A549 (cell line): ENCODE measurements around the gene NTRK2. TPM values are rescaled to one million over a fixed set of nuclear protein-coding genes. Genes with fewer than 3 reads are reported as not detected.

Experiments
- ATAC-seq, 2 experiments: fragments of 200-7000 bp in 1 of 2; fragments of >200 bp in 1 of 2; cut with Nextera tagmentation in 1 of 2; cut with Tn5 transposase in 1 of 2; 3 replicates each; pipeline versions ENCODE4 v1.8.0 to v1.9.1; 2018 to 2020; ENCODE audit warnings: mild to moderate bottlenecking in 1 of 2, moderate library complexity in 1 of 2
- CTCF ChIA-PET: fragments of 300-600 bp; sonication (Branson Sonifier 250); formaldehyde crosslinking; extraction: SDS; loops from one replicate; lab custom pipeline; 2021; ENCODE audit warnings: antibody characterized with exemption, inconsistent platforms; lab: Yijun Ruan, JAX
- POLR2A ChIA-PET: fragments of 350-600 bp; formaldehyde crosslinking; extraction: SDS; loops from one replicate; lab custom pipeline; 2021; ENCODE audit warnings: antibody characterized with exemption, inconsistent platforms; lab: Yijun Ruan, JAX
- DNase-seq, 2 experiments: peaks; one replicate each; pipeline versions ENCODE4 v3.0.0 to v3.0.0-alpha.2; 2011 to 2016; ENCODE audit warnings: low read depth in 1 of 2, low spot score in 1 of 2
- FAIRE-seq: peaks from 2 replicates; lab custom pipeline; 2011; peaks lifted over from hg19 to GRCh38; lab: Jason Lieb, UNC
- H3K27ac ChIP-seq, 2 experiments: fragments of >200 bp; sonication (Bioruptor Twin); formaldehyde crosslinking; 3 replicates each; pipeline ENCODE4 v1.5.1; 2016 to 2017
- H3K4me1 ChIP-seq: fragments of >200 bp; sonication (Bioruptor Twin); formaldehyde crosslinking; 3 replicates; pipeline ENCODE4 v1.6.1; 2016
- H3K4me2 ChIP-seq: fragments of >200 bp; sonication (Bioruptor Twin); formaldehyde crosslinking; 3 replicates; pipeline ENCODE4 v1.6.1; 2016
- H3K4me3 ChIP-seq: fragments of >200 bp; sonication (Bioruptor Twin); formaldehyde crosslinking; 3 replicates; pipeline ENCODE4 v1.5.1; 2016
- H3K9me3 ChIP-seq: fragments of >200 bp; sonication (Bioruptor Twin); formaldehyde crosslinking; 3 replicates; pipeline ENCODE4 v1.6.1; 2016
- ATOH8 ChIP-seq: fragments of 250-450 bp; sonication (Bioruptor Pico); IDR thresholded peaks from 2 replicates; pipeline ENCODE4 v1.5.0; 2020; ENCODE audit warnings: low read depth, mild to moderate bottlenecking, moderate library complexity
- BHLHE40 ChIP-seq: IDR thresholded peaks from 2 replicates; pipeline ENCODE4 v1.6.1; 2012; ENCODE audit warnings: low read depth, low read length, inconsistent platforms
- CEBPB ChIP-seq, 2 experiments: fragments of >200 bp in 1 of 2; sonication (Bioruptor Twin) in 1 of 2; formaldehyde crosslinking in 1 of 2; IDR thresholded peaks; 2 replicates each; pipeline ENCODE4 v1.6.1; 2012 to 2016
- CHD2 ChIP-seq: fragments of 150-350 bp; IDR thresholded peaks from 2 replicates; pipeline ENCODE4 v1.6.1; 2014; ENCODE audit warnings: low read length; ENCODE audit not compliant: partially characterized antibody
- CHD4 ChIP-seq: fragments of 200-600 bp; sonication (generic); IDR thresholded peaks from 2 replicates; pipeline ENCODE4 v1.6.1; 2016; ENCODE audit warnings: antibody characterized with exemption, mild to moderate bottlenecking, borderline replicate concordance
- EHF ChIP-seq: fragments of 250-450 bp; sonication (Bioruptor Pico); IDR thresholded peaks from 2 replicates; pipeline ENCODE4 v1.5.0; 2020; ENCODE audit warnings: mild to moderate bottlenecking
- EP300 ChIP-seq, 2 experiments: fragments of >200 bp; sonication (Bioruptor Twin); formaldehyde crosslinking; IDR thresholded peaks; 2 replicates in 1 of 2; 3 replicates in 1 of 2; pipeline ENCODE4 v1.6.1; 2016 to 2017
- FOSB ChIP-seq: fragments of 250-450 bp; sonication (Bioruptor Pico); IDR thresholded peaks from 2 replicates; pipeline ENCODE4 v1.5.0; 2020; ENCODE audit warnings: mild to moderate bottlenecking, moderate library complexity
- FOSL2 ChIP-seq, 2 experiments: fragments of 450-650 bp in 1 of 2; fragments of >200 bp in 1 of 2; sonication (Bioruptor Twin) in 1 of 2; formaldehyde crosslinking; IDR thresholded peaks; 2 replicates each; pipeline versions ENCODE4 v1.5.0 to v1.6.1; 2016 to 2020; ENCODE audit warnings: mild to moderate bottlenecking in 1 of 2, moderate library complexity in 1 of 2
- GATA3 ChIP-seq: IDR thresholded peaks from 2 replicates; pipeline ENCODE4 v1.6.1; 2012; ENCODE audit warnings: borderline replicate concordance
- HES2 ChIP-seq: fragments of >200 bp; sonication (Bioruptor Twin); formaldehyde crosslinking; IDR thresholded peaks from 2 replicates; pipeline ENCODE4 v1.6.1; 2016
- HEYL ChIP-seq: fragments of 250-450 bp; sonication (Bioruptor Pico); IDR thresholded peaks from 2 replicates; pipeline ENCODE4 v1.8.0; 2021; ENCODE audit warnings: mild to moderate bottlenecking, moderate library complexity
- HOXB5 ChIP-seq: fragments of 250-450 bp; sonication (Bioruptor Pico); IDR thresholded peaks from 2 replicates; pipeline ENCODE4 v1.5.0; 2020; ENCODE audit warnings: mild to moderate bottlenecking, moderate library complexity
- JUN ChIP-seq, 2 experiments: fragments of >200 bp; sonication (Bioruptor Twin); formaldehyde crosslinking; IDR thresholded peaks; 2 replicates in 1 of 2; 3 replicates in 1 of 2; pipeline ENCODE4 v1.6.1; 2016 to 2017
- JUNB ChIP-seq: fragments of >200 bp; sonication (Bioruptor Twin); formaldehyde crosslinking; IDR thresholded peaks from 2 replicates; pipeline ENCODE4 v1.6.1; 2016
- KDM5A ChIP-seq: fragments of 200-600 bp; sonication (generic); IDR thresholded peaks from 2 replicates; pipeline ENCODE4 v1.6.1; 2016; ENCODE audit warnings: antibody characterized with exemption, mild to moderate bottlenecking
- MAFK ChIP-seq: fragments of 450-650 bp; IDR thresholded peaks from 2 replicates; pipeline ENCODE4 v1.6.1; 2014; ENCODE audit not compliant: partially characterized antibody
- MAX ChIP-seq: IDR thresholded peaks from 2 replicates; pipeline ENCODE4 v1.6.1; 2012
- MAZ ChIP-seq: fragments of 150-350 bp; IDR thresholded peaks from 2 replicates; pipeline ENCODE4 v1.6.1; 2014; ENCODE audit warnings: antibody characterized with exemption, low read depth, low read length, borderline replicate concordance
- MYC ChIP-seq: IDR thresholded peaks from 2 replicates; pipeline ENCODE4 v1.6.1; 2012; ENCODE audit warnings: mild to moderate bottlenecking, inconsistent platforms, low read length, improper control_type of control experiment, borderline replicate concordance
- NFE2L2 ChIP-seq: fragments of 150-350 bp; conservative IDR thresholded peaks from 2 replicates; pipeline ENCODE4 v1.6.1; 2014; ENCODE audit warnings: low read length
- NR3C1 ChIP-seq: fragments of >200 bp; sonication (Bioruptor Twin); formaldehyde crosslinking; IDR thresholded peaks from 3 replicates; pipeline ENCODE4 v1.6.1; 2017
- POLR2A ChIP-seq: IDR thresholded peaks from 2 replicates; pipeline ENCODE4 v1.6.1; 2012; ENCODE audit warnings: mild to moderate bottlenecking, low read length
- POLR2AphosphoS2 ChIP-seq: conservative IDR thresholded peaks from 2 replicates; pipeline ENCODE4 v1.6.1; 2012; ENCODE audit warnings: low read length, improper control_type of control experiment, inconsistent platforms
- RAD21 ChIP-seq, 2 experiments: fragments of >200 bp in 1 of 2; sonication (Bioruptor Twin) in 1 of 2; formaldehyde crosslinking in 1 of 2; IDR thresholded peaks in 1 of 2; conservative IDR thresholded peaks in 1 of 2; 2 replicates in 1 of 2; 3 replicates in 1 of 2; pipeline ENCODE4 v1.6.1; 2012 to 2018; ENCODE audit warnings: inconsistent platforms in 1 of 2
- RARB ChIP-seq: fragments of 250-450 bp; sonication (Bioruptor Pico); IDR thresholded peaks from 2 replicates; pipeline ENCODE4 v1.8.0; 2021; ENCODE audit warnings: mild to moderate bottlenecking, moderate library complexity
- RCOR1 ChIP-seq: fragments of 150-350 bp; IDR thresholded peaks from 2 replicates; pipeline ENCODE4 v1.6.1; 2014; ENCODE audit warnings: antibody characterized with exemption, low read length, low read depth
- RFX5 ChIP-seq: fragments of 450-650 bp; IDR thresholded peaks from 2 replicates; pipeline ENCODE4 v1.7.1; 2014; ENCODE audit warnings: antibody characterized with exemption, mild to moderate bottlenecking, moderate library complexity
- RNF2 ChIP-seq: fragments of 200-600 bp; sonication (generic); IDR thresholded peaks from 2 replicates; pipeline ENCODE4 v1.6.1; 2016; ENCODE audit warnings: low read depth, mild to moderate bottlenecking, antibody characterized with exemption, moderate library complexity, borderline replicate concordance
- SREBF2 ChIP-seq: fragments of 450-650 bp; IDR thresholded peaks from 2 replicates; pipeline ENCODE4 v1.6.1; 2014; ENCODE audit warnings: mild to moderate bottlenecking, moderate library complexity
- TP53 ChIP-seq: fragments of 250-450 bp; sonication (Bioruptor Pico); IDR thresholded peaks from 2 replicates; pipeline ENCODE4 v1.5.0; 2021; ENCODE audit warnings: mild to moderate bottlenecking, moderate library complexity
- ZC3H11A ChIP-seq: fragments of 450-650 bp; IDR thresholded peaks from 2 replicates; pipeline ENCODE4 v1.6.1; 2014; ENCODE audit warnings: antibody characterized with exemption, mild to moderate bottlenecking
- WGBS: methylation state at CpG from one replicate; pipeline ENCODE4 v1.1.6; 2017; ENCODE audit errors: missing lambda C conversion rate; 5-methylcytosine and 5-hydroxymethylcytosine counted together
- polyA plus RNA-seq, 4 experiments: library from polyadenylated mRNA; depleted of rRNA in 3 of 4; stranded (reverse); fragments of >200 nt; fragmentation: RNase III in 1 of 4; extraction: RNeasy Plus Mini Kit Qiagen cat#74134 plus additional on column Dnase treatment in 1 of 4; gene quantifications; 2 replicates in 3 of 4; 3 replicates in 1 of 4; pipeline ENCODE4 v1.2.3, GENCODE V29; 2011 to 2017

Gene NTRK2
- polyA plus RNA-seq, 2 of the 4 experiments (the other 2 are of a cell fraction) = 0.03 TPM

- Histone ChIP-seq H3K27ac (no peak overlapping the region), H3K4me2 (no peak overlapping the region)
- 52% methylated on average over 4 of the region's 4 CpGs for WGBS
- CTCF ChIA-PET = interaction anchor here (0.6 to 0.9 kb wide), 2 partner anchors 40 to 649 kb away, joined by 3 to 4 read pairs; no protein-coding TSS in a partner anchor
- no peak for DNase-seq
- FAIRE-seq = no peak
- TF ChIP-seq MAFK (peak; percentile 68), CEBPB (IDR thresholded peaks at IDR 0.05) (no peak)
- TF ChIP-seq, all 56 proteins: peak for 1
- Histone ChIP-seq H3K9me3 (no peaks in the 10 kb centered on the region), H3K4me1 (no peaks in the 10 kb centered on the region), H3K4me3 (no peak overlapping the region)
- no peak for ATAC-seq
- POLR2A ChIA-PET = no interaction called here
Observed at GRCh38 chr9:85046475-85046874, 376.9 kb downstream of the NTRK2 start.

GRCh38 chr9:85053206-85053786 is 383.8 kb downstream of the NTRK2 start:
- WGBS = 0% methylated on average over 2 of the region's 2 CpGs
- peaks cover 7% of the 10 kb centered on the region; the same call in 2 of the 3 replicates for H3K4me1 ChIP-seq
- peak in 1 of 2 experiments; percentile 9 for DNase-seq
- POLR2A ChIA-PET = no interaction called here
- H3K9me3 ChIP-seq = no peaks in the 10 kb centered on the region
- CTCF ChIA-PET = interaction anchor here (1.1 kb wide), 1 partner anchor 11 kb away, joined by 3 read pairs; no protein-coding TSS in a partner anchor
- no peak for FAIRE-seq
- H3K4me3 ChIP-seq = no peak overlapping the region
- ATAC-seq = 0 out of 6 replicates have a peak, but pooled peaks of 1 of the 2 experiments have one; percentile 28
- TF ChIP-seq SREBF2 (no peak), NFE2L2 (no peak), BHLHE40 (no peak), RARB (no peak), EP300 (IDR thresholded peaks at IDR 0.05) (no peak), MAX (no peak), NR3C1 (no peak), EHF (CRISPR knock-in tag) (no peak), MAFK (no peak), FOSB (CRISPR knock-in tag) (no peak), MAZ (no peak), JUN (IDR thresholded peaks at IDR 0.05) (no peak), RCOR1 (no peak), RFX5 (no peak), RAD21 (conservative IDR thresholded peaks at IDR 0.05 in 1 of 2, IDR thresholded peaks at IDR 0.05 in 1 of 2) (no peak), TP53 (no peak), JUNB (no peak), KDM5A (no peak), ZC3H11A (no peak)
- H3K27ac ChIP-seq = no peak overlapping the region
- H3K4me2 ChIP-seq = peak overlapping the region; percentile 48

- DNase-seq (no peak), ATAC-seq (no peak), FAIRE-seq (no peak)
- H3K9me3 ChIP-seq = no peaks in the 10 kb centered on the region
- CTCF ChIA-PET = no interaction called here
- WGBS = 70% methylated on average over 4 of the region's 4 CpGs
- no peak overlapping the region for H3K27ac ChIP-seq
- no peak overlapping the region for H3K4me3 ChIP-seq
- TF ChIP-seq CHD2 (no peak), RNF2 (no peak), POLR2A (no peak), RCOR1 (no peak), MYC (no peak), TP53 (no peak), POLR2AphosphoS2 (no peak), FOSL2 (IDR thresholded peaks at IDR 0.05) (no peak), FOSL2 (CRISPR knock-in tag; IDR thresholded peaks at IDR 0.05) (no peak), ATOH8 (CRISPR knock-in tag) (no peak), NFE2L2 (no peak), HES2 (no peak), HOXB5 (no peak), GATA3 (no peak), ZC3H11A (no peak), CHD4 (no peak), HEYL (CRISPR knock-in tag) (no peak), RFX5 (no peak)
- H3K4me1 ChIP-seq = peaks cover 7% of the 10 kb centered on the region; the same call in 2 of the 3 replicates
- POLR2A ChIA-PET = no interaction called here
- H3K4me2 ChIP-seq = no peak overlapping the region
Observed at GRCh38 chr9:85054017-85054416, 384.5 kb downstream of the NTRK2 start.
